HG03520 (cell line): ENCODE results near the gene CHADL.
"Not testable (repeated sequence)": the region's sequence is repeated elsewhere in the genome, so short reads cannot be mapped to it uniquely, and the experiment has no call there.

Source experiments
- ATAC-seq: cut with Tn5 transposase; IDR thresholded peaks from one replicate; pipeline ENCODE4 v1.9.1; 2021; ENCODE audit warnings: mild to moderate bottlenecking, moderate library complexity; ENCODE audit not compliant: unreplicated experiment

CHADL gene, protein sequence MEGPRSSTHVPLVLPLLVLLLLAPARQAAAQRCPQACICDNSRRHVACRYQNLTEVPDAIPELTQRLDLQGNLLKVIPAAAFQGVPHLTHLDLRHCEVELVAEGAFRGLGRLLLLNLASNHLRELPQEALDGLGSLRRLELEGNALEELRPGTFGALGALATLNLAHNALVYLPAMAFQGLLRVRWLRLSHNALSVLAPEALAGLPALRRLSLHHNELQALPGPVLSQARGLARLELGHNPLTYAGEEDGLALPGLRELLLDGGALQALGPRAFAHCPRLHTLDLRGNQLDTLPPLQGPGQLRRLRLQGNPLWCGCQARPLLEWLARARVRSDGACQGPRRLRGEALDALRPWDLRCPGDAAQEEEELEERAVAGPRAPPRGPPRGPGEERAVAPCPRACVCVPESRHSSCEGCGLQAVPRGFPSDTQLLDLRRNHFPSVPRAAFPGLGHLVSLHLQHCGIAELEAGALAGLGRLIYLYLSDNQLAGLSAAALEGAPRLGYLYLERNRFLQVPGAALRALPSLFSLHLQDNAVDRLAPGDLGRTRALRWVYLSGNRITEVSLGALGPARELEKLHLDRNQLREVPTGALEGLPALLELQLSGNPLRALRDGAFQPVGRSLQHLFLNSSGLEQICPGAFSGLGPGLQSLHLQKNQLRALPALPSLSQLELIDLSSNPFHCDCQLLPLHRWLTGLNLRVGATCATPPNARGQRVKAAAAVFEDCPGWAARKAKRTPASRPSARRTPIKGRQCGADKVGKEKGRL

DNA sequence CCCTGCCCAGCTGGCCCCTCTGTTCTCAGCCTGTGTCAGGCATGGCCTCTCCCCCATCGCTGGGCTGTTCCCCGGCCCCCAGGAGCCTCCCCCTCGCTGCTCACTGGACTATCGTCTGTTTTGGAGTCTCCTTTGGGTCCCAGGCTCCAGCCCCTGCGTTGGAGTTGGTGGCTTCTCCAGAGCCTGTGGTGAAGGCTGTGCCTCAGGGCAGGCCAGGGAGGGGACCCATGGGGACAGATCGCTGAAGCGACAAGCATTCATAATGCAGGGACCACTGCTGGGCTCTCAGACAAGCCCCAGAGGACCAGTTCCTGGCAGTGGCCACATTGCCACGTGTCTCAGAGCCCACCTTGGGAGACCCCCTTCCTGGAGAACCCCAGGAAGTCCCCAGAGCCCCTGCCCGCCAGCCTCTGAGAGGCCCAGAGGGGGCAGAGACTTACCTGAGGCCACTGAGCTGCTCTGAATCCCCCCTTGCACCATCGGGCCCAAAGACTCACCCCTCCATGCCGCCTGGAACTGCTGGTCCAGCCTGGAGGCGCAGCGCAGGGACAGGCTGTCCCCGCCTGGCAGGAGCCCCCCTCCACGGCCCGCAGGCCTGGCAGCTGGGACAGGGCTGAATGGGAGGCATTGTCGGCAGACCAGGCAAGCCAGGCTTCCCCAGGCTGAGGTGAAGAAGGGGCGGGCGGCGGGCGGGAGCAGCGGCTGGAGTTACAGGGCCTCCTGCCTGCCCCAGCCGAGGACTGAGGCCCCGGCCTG is at the start of gene CHADL:
CHADL (minus strand) TSS at position 555 of the 756 bp plus-strand sequence; CDS start at position 505, 50 bp downstream.
- ATAC-seq, result no peak

DNA sequence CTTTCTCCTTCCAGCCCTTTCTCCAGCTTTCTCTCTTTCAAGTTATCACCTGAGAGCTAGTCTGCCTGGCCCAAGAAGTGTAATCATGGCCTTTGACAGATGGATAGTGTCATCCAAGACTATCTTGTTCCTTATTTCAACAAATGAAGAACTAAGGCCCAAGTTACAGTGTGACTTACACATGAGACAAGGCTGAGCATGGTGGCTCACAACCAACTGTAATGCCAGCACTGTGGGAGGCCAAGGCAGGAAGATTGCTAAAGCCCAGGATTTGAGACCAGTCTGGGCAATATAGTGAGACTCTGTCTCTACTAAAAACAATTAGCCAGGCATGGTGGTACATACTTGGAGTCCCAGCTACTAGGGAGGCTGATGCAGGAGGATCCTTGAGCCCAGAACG is 48.9 kb upstream of the CHADL start:
- no peak for ATAC-seq

DNA sequence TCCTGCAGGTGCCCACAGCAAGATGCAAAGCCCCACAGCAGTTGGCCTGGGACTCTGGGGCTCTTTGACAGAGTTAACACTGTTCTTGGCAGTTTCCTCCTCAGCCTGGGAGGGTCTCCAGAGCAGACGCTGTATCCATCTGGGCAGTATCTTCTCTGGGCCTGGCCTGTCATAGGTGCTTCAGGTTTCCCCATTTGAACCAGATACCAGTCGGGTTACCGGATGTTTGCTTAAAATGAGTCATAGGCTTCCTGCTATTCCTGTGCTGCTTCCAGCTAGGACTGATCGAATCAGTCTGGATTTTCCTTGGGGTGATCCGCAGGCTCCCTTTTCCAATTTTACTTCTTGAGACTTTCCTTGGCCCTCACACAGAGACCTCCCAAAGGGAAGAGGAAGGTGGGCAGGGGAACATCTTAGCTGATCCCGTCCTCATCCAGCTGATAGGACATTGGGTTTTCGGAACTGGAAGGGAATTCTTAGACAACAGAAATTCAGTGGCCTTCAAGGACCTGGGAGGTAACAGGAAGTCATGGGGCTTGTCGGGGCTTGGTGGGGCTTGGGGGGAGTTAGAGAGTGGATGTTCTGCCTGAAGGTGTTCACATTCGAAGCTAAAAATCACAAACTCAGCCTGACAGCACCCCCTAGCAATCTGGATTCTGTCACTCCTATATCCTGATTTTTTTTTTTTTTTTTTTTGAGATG is 47.7 kb upstream of the CHADL start:
- no peak for ATAC-seq

DNA sequence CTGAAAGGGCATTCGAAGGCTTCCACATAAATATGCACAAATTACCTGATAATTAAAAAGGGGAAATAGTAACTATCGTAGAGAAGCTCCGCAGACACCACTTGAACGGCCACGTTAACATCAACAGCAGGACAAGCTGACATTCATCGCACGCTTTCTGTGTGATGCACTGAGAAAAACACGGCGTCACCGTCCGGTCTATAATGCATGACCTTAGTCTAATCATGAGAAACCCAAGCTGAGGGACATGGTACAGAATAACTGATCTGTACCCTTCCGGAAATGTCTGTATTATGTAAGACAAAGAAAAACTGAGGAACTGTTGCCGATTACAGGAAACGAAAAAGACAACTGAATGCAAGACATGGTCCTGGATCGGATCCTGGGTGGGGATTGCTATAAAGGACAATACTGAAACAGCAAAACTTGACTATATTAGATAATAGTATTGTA is 45.9 kb upstream of the CHADL start:
- ATAC-seq, result no peak

DNA sequence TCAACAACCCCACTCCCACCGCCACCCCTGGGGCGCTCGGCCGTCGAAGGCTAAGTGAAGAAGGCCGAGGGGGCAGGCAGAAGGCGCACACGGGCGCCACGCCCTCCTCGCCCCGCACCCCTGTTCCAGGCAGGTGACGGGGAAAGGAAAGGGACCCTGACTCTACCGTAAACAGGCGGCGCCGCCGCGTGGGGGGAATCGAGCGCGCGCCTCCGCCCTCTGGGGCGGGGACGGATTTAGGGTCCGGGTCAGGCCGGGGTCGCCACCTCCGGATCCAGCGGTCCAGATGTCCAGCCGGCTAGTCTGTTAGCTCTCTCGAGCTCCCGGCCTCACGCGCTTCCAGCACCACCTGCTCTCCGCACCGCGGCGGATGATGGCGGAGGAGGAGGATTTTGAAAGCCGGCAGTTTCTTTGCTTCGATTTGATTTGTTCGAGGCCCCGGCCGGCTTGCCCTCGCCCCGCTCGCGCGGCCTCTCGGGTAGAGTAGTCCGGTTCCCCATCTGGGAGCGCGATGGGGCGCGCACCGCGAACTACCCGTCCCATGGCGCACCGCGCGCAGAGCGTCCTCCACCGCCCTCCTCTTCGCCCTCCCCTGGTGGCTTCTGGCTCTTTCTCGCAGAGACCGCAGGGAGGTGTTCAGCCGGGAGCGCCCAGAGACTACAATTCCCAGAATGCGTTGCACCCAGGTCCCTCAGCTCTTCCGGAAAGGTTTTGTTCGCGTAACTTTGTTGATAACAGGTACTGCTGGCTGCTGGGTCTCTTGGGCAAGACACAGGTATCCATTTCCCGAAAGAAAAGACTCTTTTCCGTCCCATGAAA is 45.3 kb upstream of the CHADL start, which contains the start of gene RANGAP1:
RANGAP1 (minus strand) TSS at position 368 of the 819 bp plus-strand sequence. CDS start 5,143 bp downstream, outside the sequence.
- ATAC-seq, result peak; percentile 90

DNA sequence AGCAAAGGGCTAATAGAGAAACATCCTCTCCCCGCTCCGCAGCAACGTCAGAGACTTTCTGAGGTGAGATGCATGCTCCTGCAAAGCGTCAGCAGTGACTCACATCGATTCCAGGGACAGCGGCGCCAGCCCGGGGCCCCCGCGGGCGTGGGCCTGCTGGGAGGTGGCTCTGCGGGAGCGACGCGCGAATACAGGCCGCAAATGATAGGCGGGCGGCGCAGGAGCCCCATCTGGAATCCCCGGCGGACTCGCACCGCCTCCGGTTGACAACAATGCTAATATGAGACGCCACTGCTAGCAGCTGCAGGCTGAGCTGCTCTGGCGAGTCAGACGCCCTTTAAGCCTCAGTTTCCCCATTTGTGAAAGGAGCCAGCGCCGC is 44.7 kb upstream of the CHADL start:
- peak; percentile 16 for ATAC-seq

DNA sequence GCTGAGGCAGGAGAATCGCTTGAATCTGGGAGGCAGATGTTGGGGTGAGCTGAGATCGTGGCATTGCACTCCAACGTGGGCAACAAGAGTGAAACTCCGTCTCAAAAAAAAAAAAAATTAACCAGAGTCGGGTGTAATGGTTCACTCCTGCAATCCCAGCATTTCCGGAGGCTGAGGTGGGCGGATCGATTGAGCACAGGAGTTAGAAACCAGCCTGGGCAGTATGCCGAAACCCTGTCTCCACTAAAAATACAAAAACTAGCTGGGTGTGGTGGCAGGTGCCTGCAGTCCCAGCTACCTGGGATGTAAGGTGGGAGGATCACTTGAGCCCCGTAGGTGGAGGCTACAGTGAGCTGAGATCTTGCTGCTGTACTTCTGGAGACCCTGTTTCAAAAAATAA is 43.7 kb upstream of the CHADL start:
- no peak for ATAC-seq

DNA sequence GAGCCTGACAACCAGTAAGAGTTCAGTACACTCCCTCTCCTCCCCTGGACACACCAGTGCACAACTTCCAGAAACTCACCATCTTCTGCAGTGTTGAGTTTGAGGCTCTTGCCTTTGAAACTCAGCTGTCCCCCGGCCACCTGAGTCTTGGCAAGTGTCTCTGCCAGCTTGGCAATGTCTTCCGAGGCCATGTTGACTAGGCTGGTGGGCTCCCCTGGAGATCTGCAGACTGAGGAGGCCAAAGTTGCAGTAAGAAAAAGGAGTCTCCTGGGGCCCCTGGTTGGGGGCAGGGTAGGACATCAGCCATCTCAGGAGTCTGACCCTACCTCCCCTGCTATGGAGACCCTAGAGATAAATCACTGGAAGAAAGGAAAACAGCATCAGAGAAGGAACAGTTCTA is 40.1 kb upstream of the CHADL start:
- no peak for ATAC-seq

DNA sequence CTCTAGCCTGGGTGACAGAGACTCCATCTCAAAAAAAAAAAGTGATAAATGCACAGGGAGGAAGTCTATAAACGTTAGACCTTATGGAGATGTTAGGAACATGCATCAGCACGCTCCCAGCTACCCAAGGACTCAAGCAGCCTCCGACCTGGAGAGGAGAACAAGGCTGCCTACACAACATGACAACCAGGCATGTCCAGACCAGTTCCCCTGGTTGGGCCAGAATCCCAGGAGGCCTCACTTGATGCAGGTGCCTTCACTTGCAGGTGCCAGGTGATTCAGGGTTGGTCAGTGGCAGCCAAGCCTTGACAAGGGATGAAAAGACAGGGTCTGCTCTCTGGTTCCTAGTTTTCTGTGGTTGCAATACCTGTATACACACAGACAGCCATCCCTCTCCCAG is 39.3 kb upstream of the CHADL start:
- no peak for ATAC-seq

DNA sequence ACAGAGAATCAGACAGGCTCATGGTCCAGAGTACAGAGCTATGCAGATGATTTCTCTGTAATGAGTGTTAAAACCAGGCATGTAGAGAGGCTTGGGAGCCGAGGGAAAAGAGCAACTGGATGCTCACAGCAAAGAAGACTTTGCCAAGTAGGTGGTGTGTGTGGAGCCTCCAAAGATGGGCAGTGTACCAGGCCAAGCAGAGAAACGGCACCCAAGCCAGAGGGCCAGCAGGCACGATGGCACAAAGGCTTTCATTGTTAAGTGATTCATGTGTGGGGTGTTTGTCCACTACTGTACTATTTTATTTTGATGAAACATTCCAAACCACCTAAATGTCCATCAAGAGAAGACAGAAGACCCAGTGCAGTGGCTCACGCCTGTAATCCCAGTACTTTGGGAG is 34.1 kb upstream of the CHADL start:
- ATAC-seq, result no peak

DNA sequence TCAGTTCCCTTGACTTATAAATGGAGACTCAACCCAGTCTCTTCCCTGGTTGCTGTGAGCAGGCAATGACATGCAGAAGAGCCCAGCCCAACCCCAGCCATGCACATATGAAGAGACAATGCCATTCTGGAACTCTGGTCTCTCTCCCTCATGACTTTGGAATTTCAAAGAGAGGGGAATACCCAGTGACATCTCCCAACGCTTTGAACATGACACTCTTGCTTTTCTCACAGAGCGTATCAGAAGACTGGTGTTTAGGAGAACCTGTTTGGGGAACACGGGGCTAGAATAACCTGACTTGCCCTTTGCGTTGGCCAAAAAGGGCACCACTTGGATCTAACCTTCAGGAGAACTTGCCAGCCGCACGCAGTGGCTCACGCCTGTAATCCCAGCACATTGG is 32.4 kb upstream of the CHADL start:
- ATAC-seq, result no peak

DNA sequence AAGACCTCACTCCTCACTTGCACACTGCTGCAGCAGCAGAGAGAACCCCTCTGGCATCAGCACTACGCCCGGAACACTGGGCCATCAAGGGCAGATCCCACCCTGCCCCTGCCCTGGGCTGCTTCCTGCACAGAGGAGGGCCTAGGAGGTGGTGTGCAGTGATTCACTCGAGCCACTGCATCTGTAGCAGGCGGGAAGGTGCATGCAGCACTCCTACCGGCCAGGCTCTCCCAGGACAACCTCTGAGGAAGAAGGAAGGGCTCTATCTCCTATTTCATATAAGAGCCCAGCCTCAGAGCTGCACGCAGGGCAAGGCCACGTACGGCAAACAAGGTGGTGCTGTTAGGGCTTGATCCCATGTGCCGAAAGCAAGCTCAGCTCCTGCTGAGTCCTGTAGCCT is 31.1 kb upstream of the CHADL start:
- ATAC-seq, result no peak

DNA sequence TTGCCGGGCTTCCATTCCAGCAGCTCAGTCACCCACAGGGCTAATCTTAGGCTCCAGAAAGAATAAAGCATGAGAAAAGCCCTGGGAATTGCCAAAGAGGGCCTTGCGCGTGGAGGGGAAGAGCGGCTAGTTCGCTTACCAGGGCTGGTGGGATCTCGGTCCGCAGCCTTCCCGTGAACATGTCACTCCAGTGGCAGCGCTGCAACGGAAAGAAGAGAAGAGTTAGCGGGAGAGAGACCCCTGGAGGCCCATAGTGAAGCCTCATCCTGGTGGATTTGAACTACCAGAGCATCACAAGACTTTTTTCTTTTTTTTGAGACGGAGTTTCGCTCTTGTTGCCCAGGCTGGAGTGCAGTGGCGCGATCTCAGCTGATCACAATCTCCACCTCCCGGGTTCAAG is 27.2 kb upstream of the CHADL start:
- ATAC-seq, result no peak

DNA sequence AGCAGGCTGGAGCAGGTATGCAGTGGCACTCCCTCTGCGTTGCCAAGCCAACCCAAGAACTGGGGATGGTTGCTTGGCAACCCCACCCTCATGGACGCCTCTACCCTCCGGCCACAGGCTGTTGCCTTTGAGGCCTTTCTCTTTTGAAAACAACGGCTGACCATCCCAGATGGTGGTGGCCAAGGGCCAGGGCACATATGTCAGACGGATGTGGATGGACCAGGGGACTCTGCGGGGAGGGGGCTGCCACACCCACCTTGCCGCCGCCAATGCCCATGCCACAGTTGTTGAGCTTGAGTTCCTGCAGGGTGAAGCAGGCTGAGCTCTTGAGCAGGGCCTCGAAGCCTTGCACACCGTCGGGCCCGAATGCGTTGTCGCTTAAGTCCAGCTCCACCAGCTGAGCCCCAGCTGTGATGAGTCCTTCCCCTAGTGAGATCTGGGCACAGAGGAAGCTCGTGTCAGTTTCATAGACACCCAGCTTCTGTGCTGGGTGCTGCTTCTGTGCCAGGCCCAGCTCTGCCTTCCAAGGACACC is 23.7 kb upstream of the CHADL start:
- ATAC-seq, result no peak

DNA sequence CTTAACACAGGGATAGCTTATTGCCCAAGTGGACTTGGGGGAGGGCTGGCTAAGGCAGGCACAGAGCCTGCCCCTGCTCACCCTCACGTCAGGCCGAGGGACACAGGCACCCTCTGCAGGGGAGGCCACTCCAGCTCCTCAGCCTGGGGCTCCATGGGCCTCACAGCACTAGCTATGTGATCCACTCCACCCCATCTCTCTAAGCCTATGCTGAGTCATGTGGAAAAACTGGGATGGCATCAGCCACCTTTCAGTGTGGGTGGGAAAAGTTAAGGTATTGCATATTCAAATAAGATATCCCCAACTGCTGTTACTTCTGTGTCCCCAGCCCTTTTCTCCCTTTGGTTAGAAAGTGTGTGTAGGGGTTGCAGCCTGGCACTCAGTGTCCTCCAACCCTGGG is 23.0 kb upstream of the CHADL start:
- no peak for ATAC-seq

DNA sequence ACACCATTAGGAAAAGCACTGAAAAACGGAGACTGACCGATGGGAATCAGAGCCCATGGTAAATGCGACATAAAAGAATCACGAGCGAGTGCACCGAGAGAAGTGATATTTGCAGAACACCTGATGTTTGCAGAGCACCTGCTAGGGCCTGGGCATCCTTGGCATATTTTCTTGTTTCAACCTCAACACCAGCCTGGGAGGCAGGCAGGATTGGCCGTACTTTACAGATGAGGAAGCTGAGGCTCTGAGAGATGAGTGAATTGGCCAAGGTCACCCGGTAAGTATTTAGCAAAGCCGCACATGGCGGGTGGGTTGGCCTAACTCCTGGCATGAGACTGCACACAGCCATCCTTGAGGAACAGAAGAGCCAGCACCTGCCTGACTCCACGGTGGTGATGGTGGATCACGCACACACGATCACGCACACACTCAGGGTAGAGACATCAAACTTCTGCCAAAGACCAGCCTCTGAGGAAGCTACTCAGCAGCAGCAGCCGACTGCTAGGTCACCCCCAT is 21.6 kb upstream of the CHADL start:
- no peak for ATAC-seq

DNA sequence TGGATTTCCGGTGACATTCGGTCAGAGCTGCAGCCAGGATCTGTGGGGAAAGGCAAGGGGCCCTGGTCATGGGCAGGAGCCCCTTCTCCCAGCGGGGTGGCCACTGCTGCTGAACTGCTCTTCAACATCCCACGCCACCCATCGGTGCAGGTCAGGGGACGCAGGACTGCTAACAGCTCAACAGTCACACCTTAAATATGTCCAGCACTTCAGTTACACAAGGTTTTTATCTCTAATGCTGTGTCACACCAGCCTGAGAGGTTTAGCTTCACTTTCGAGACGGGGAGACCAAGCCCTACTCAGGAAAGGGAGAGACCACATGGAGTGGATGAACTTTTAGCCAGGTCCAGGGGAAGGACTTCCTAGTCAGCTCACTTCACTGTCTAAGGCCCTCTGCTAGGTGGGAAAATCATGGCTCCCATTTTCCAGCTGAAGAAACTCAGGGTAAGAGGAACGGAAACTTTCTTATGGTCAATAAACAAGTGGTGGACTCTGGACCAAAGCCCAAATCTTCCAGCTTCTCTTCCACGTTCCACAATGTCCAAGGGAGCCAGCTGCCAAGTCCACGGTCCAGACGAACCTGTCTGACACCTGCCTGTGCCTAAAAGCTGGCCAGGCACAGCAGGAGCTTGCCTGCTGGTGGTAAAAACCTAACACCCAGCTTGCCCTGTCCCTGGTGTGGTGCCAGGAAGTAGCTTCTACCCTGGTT is 21.0 kb upstream of the CHADL start:
- no peak for ATAC-seq

DNA sequence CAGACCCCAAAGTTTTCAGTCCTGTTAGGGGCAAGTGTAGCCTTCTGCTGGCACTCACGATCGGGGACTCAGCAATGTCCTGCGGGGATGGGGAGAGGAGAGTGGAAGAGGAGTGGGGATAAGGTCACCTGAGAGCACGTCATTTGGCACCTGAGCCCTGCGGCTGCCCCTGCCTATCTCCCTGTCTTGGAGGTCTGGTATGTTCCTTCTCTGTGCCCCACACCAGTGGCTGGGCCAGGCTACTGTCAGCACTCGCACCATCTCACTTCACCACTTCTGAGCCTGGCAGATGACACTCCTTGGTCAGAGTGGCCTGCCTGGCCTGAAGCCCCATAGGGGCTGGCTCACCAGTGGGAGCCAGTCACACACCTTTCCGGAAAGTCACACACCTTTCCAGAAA is 20.1 kb upstream of the CHADL start:
- ATAC-seq, result no peak

DNA sequence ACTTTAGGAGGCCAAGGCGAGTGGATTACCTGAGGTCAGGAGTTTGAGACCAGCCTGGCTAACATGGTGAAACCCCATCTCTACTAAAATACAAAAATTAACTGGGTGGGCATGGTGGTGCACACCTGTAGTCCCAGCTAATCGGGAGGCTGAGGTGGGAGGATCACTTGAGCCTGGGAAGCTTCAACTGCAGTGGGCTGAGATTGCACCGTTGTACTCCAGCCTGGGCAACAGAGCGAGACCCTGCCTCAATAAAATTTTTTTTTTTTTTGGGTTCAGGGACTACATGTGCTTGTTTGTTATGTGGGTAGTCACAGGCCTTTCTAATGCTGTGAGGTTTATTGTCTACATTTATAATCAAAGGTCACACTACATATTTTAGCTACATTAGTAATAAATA is 19.0 kb upstream of the CHADL start:
- not testable (repeated sequence) for ATAC-seq
